ENCODE measurements around the gene GRIA3. TPM values are rescaled to one million over a fixed set of nuclear protein-coding genes. Genes with fewer than 3 reads are reported as not detected.

The GRIA3 gene
- total RNA-seq, 1 experiment from 2014 or later: not detected

DNA sequence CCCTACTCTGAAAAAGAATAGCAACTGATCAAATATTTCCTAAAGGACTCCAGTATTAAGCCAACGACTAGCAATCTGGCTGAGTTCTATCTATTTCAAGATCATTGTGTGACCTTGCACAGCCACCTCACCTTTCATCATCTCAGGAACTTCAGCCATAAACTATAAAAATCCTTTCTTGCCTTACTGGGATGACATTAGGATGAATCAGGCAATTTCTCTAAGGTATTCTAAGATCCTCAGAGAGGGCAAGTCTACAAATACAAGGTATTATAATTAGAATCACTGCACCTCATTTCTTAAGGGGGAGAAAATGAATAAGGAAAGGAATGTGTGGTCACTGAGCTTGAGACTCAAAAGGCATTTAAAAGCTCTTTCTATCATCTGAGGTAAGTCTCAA, 152.6 kb downstream of the GRIA3 start:
- ChIA-PET POLR2A (ENCODE audit: low non-redundant PET) (no interaction called here), CTCF (no interaction called here)
- no peak overlapping the region for H3K27ac ChIP-seq (ENCODE audit: low read depth, low read length, poor library complexity, severe bottlenecking)
- no peaks in the 10 kb centered on the region for H3K27me3 ChIP-seq (replicated peaks; ENCODE audit: insufficient read depth, low read depth, low read length, poor library complexity)
- no TSS peak for BruUV-seq (replicated peaks)
- H3K36me3 ChIP-seq (ENCODE audit: insufficient read depth, low read length, poor library complexity, severe bottlenecking): no peaks in the 10 kb centered on the region
- no peak overlapping the region for H3K4me3 ChIP-seq (ENCODE audit: low read depth, low read length, poor library complexity, severe bottlenecking)
- DNase-seq (ENCODE audit: low spot score): no peak
- intact Hi-C loops (cut with micrococcal nuclease; ENCODE audit: unreplicated experiment): no loop called here
- no peaks in the 10 kb centered on the region for H3K4me1 ChIP-seq (ENCODE audit: insufficient read depth, low read length, poor library complexity, severe bottlenecking)
- no peak for TF ChIP-seq EZH2 (IDR thresholded peaks at IDR 0.05; ENCODE audit: borderline replicate concordance, low read depth, low read length, poor library complexity, severe bottlenecking)
- TF ChIP-seq, protein P1, sequence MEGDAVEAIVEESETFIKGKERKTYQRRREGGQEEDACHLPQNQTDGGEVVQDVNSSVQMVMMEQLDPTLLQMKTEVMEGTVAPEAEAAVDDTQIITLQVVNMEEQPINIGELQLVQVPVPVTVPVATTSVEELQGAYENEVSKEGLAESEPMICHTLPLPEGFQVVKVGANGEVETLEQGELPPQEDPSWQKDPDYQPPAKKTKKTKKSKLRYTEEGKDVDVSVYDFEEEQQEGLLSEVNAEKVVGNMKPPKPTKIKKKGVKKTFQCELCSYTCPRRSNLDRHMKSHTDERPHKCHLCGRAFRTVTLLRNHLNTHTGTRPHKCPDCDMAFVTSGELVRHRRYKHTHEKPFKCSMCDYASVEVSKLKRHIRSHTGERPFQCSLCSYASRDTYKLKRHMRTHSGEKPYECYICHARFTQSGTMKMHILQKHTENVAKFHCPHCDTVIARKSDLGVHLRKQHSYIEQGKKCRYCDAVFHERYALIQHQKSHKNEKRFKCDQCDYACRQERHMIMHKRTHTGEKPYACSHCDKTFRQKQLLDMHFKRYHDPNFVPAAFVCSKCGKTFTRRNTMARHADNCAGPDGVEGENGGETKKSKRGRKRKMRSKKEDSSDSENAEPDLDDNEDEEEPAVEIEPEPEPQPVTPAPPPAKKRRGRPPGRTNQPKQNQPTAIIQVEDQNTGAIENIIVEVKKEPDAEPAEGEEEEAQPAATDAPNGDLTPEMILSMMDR (conservative IDR thresholded peaks at IDR 0.05; ENCODE audit: low read depth, low read length): no peak
- no peaks in the 10 kb centered on the region for H3K9me3 ChIP-seq (ENCODE audit: low read depth, low read length, poor library complexity, severe bottlenecking)

DNA sequence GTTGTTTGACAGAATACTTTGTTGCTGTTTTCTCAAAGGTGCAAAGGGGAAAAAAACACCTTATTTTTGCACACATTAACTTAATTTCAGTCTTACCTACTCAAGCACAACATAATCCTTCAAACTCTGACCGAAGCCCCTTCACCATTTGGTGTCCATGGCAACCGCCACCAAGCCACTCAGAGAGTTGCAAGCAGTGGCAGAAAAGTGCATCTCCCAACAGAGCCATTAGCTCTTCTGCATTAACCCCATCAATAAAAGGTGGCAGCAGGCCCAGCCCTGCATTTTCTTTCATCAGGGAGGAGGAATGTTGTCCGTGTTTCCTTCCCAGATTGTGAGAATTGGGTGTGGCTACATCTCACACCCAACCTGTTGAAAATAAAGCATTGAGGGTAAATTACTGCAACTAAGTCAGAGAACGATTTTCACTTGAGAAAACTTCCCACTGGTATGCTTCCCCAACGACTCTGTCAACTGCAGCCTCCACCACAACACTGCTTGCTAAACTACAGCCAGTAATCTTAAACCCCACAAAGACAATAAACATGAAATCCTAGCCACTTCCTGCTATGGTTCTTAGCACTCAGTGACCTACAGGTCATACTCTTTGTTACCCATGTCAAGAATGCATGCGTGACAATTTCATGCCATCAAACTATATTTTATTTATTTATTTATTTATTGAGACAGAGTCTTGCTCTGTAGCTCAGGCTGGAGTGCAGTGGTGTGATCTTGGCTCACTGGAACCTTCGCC, 154.0 kb downstream of the GRIA3 start:
- CTCF ChIA-PET: no interaction called here
- BruUV-seq (replicated peaks): no TSS peak
- Histone ChIP-seq H3K4me3 (ENCODE audit: low read depth, low read length, poor library complexity, severe bottlenecking) (no peak overlapping the region), H3K27ac (ENCODE audit: low read depth, low read length, poor library complexity, severe bottlenecking) (no peak overlapping the region), H3K27me3 (replicated peaks; ENCODE audit: insufficient read depth, low read depth, low read length, poor library complexity) (no peaks in the 10 kb centered on the region), H3K9me3 (ENCODE audit: low read depth, low read length, poor library complexity, severe bottlenecking) (no peaks in the 10 kb centered on the region), H3K4me1 (ENCODE audit: insufficient read depth, low read length, poor library complexity, severe bottlenecking) (no peaks in the 10 kb centered on the region), H3K36me3 (ENCODE audit: insufficient read depth, low read length, poor library complexity, severe bottlenecking) (no peaks in the 10 kb centered on the region)
- no peak for DNase-seq (ENCODE audit: low spot score)
- intact Hi-C loops (cut with micrococcal nuclease; ENCODE audit: unreplicated experiment): no loop called here
- no peak for TF ChIP-seq EZH2 (IDR thresholded peaks at IDR 0.05; ENCODE audit: borderline replicate concordance, low read depth, low read length, poor library complexity, severe bottlenecking)
- TF ChIP-seq, protein P1 (conservative IDR thresholded peaks at IDR 0.05; ENCODE audit: low read depth, low read length): no peak
- POLR2A ChIA-PET (ENCODE audit: low non-redundant PET): no interaction called here

DNA sequence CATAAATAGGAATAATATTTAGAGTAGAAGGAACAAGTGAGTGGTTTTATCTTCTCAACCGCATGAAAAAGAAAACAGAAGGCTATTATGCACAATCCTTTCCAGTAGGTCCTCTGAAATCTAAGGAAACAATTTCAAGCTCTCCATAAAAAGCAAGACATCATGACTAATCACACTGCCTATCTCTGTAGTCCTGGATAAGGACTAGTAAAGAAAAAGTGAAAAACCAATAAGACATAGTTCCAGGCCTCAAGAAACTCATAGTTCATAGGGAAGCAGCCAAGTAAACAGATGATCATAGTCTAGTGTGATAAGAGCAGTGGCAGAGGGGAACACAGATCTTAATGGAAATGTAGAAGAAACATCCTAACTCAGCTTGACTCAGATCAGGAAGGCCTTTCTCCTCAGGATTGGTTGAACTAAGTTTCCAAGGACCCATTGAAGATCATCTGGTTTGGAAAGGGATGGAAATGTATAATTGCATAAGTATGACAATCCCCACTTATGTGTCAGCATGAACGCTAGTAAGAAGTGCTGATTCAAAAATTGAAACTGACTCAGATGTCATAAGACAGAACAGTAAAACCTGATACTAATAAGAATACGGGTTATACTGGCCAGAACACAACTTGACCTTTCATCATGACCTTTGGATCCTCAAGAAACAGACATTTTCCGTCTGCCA, 155.3 kb downstream of the GRIA3 start:
- DNase-seq (ENCODE audit: low spot score): no peak
- TF ChIP-seq EZH2 (IDR thresholded peaks at IDR 0.05; ENCODE audit: borderline replicate concordance, low read depth, low read length, poor library complexity, severe bottlenecking): no peak
- TF ChIP-seq, protein P1 (conservative IDR thresholded peaks at IDR 0.05; ENCODE audit: low read depth, low read length): no peak
- POLR2A ChIA-PET (ENCODE audit: low non-redundant PET): no interaction called here
- Histone ChIP-seq H3K36me3 (ENCODE audit: insufficient read depth, low read length, poor library complexity, severe bottlenecking) (no peaks in the 10 kb centered on the region), H3K4me3 (ENCODE audit: low read depth, low read length, poor library complexity, severe bottlenecking) (no peak overlapping the region), H3K27me3 (replicated peaks; ENCODE audit: insufficient read depth, low read depth, low read length, poor library complexity) (no peaks in the 10 kb centered on the region), H3K4me1 (ENCODE audit: insufficient read depth, low read length, poor library complexity, severe bottlenecking) (no peaks in the 10 kb centered on the region), H3K27ac (ENCODE audit: low read depth, low read length, poor library complexity, severe bottlenecking) (no peak overlapping the region), H3K9me3 (ENCODE audit: low read depth, low read length, poor library complexity, severe bottlenecking) (no peaks in the 10 kb centered on the region)
- intact Hi-C loops (cut with micrococcal nuclease; ENCODE audit: unreplicated experiment): no loop called here
- BruUV-seq (replicated peaks): no TSS peak
- CTCF ChIA-PET: no interaction called here
